Eye (tissue), 1 donor: Measurements from ENCODE around the gene PXDN.

Experiments used
- DNase-seq: peaks from one replicate; pipeline ENCODE4 v3.0.0-alpha.2; 2015

The PXDN gene

DNA sequence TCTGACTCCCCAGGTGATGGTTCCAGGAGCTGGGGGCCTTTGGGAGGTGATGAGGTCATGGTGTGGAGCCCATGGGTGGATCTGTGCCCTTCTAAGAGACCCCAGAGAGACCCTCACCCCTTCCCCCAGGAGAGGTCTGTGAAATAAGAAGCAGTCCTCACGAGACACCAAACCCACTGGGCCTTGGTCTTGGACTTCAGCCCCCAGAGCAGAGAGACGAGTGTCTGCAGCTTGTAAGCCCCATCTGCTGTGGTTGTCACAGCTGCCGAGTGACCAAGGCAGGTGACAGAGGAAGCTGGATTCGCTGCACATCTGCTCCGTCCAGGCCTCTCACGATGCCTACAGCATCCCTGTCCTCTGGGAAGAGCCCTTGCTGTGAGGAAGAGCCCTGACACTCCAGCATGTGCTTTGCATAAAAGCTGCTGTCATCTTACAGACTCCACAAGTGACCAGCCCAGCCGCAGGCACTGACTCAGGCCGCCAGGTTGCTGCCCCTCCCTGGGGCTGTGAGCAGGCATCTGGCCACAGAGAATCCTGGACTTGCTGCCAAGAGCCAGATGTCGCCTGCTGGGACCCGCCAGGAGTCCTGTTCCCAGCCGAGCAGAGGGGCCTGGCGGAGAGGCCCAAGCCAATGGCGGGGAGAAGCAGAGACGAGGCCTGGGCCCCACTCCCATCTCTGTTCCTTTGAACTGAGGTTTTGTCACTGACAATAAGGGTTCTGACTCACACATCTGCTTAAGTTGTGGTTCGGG, 150.8 kb downstream of the PXDN start:
- peak; percentile 84 for DNase-seq

DNA sequence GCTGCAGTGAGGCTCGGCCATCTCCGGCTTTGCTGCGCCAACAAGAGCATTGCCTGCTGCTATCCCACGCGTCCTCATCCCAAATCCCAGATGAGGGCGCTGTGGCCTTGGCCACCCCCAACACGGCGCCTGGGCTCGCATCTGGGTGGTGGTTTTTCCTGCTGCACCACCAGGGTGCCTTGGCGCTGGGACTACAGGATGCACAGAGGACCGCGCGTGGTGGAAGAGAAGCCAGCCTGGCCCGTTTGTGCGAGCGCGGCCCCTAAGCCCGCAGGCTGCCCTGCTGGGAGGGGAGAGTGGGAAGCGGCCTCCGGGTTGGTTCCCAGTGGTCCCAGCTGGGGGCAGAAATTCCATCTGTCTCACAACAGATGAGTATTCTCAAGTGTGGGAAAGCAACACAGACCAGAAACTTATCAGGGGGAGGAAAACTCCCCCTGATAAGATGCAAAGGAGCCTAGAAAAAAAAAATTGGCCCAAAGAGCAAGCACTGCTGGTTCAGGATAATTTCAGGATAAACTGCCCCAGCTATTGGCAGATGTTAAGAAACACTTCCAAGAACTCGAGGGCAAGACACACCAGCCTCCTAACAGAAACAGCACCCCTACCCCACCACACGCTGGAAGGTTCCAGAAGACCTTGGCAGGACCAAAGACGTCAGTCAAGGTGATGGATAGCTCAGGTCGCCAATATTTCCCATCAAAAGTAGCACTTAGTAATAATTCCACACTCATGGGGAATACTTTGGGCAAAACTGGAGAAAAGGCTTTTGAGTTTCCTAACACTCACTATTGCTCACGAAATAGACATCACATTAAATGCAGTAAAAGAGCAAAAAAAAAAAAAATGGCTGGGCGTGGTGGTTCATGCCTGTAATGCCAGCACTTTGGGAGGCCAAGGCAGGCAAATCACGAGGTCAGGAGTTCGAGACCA, 152.1 kb downstream of the PXDN start:
- DNase-seq = peak; percentile 87

DNA sequence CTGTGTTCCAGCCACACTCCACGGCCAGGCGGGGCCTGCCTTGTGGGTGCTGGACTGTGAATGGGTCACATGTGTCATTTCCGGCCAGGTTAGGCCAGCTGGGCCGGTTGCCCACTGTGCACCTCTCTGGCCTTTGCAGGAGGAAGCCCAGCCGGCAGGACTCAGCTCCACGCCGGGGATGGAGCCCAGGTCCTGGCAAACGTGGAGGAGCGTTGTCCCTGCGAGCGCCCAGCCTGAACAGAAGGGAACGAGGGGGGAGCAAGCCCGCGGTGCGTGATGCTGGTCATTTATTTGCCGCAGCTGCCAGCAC, 152.9 kb downstream of the PXDN start:
- DNase-seq = no peak

DNA sequence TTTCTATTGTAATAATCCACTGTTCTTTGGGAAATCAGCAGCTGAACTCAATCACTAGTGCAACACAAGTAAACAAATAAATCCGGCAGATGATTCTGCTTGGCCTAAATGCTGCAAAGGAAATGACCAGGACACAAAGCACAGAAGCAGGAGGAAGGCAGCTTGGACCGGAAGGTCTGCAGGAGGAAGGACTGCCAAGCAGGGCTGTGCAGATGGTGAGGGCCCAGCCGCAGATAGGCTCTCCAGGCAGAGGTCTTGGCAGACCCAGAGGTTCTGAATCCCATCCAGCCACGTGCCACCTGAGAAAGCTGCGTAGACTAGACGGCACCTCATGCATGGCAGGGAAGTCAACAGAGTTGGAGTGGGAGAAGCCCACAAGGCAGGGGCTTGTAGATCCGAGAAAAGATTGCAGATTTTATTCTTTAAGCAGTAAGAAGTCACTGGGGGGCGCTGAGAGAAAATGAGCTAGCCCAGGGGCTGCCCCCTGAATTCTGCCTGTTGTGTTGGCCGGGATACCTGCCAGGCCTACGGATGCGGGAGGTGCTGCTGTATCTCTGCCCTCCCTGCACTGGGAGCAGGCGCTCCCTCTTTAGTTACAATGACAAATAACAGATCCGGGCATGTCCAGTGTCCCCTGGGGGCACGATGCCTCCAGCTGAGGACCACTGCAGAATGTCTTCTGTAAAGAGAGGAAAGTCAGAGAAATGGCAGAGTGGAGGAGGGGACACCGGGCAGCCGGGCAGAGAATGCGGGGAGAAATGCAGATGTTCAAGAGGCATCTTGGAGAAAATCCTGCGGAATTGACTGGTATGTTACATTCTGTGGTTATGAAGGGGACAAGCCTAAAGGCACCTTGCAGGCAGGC, 153.5 kb downstream of the PXDN start:
- peak; percentile 37 for DNase-seq

DNA sequence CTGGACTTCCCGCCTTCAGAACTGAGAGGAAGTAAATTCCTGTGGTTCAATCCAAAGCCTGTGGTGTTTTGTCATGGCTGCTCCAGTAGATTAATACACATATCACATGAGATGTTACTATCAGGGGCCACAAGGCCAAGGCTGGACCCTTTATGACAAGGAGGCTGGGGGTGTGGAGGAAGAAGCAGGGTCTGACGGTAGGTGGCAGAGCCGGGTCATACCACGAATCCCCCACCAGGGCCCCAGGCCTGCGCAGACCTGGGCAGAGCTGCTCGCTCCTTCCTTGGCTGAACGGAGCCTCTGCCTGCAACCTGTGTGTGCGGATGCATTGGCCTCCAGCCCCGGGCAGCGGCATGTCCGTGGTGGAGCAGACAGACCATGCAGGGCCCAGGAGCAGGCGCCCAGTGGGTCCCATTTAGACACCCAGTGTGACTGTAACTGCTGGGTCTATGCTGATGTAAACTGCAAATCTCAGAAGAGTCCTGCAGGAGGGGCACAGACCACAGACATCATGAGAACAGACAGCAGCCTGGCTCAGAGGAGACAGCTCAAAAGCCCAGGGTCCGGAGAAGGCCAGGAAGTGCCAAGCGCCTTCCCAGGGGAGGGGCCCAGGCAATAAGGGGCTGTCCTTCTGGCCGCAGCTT, 155.2 kb downstream of the PXDN start:
- no peak for DNase-seq

DNA sequence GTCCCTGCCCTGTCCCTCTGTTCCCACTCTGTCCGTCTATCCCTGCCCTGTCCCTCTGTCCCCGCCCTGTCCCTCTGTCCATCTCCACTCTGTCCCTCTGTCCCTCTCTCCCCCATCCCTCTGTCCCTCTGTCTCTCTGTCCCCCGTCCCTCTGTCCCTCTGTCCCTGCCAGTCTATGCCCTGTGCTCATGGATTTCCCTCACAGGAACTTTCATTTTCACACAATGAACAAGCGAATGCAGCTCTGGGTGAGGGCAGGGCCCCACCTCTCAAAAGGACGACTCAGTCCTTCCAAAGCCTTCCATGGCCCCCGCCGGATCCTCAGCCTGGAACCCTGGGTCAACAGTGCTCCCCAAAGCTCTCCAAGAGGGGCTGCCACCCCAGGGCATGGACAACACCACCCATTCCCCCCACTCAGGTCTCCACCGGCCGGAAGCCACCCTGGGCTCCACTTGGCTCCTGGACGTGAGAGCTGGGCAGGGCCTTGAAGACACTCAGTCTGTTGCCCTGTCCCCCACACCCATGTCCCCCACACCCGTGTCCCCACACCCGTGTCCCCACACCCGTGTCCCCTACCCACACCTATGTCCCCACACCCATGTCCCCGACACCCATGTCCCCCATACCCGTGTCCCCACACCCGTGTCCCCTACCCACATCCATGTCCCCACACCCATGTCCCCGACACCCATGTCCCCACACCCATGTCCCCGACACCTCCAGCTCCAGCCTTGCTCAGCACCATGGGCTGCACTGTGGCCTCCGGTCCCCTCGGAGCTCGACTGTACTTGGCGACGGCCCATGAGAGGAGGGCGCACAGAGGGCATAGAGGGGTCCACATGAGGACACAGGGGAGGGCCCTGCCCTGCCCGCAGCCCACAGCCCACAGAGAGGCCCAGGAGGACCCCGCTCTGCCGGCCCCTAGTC, 156.0 kb downstream of the PXDN start:
- DNase-seq = no peak

DNA sequence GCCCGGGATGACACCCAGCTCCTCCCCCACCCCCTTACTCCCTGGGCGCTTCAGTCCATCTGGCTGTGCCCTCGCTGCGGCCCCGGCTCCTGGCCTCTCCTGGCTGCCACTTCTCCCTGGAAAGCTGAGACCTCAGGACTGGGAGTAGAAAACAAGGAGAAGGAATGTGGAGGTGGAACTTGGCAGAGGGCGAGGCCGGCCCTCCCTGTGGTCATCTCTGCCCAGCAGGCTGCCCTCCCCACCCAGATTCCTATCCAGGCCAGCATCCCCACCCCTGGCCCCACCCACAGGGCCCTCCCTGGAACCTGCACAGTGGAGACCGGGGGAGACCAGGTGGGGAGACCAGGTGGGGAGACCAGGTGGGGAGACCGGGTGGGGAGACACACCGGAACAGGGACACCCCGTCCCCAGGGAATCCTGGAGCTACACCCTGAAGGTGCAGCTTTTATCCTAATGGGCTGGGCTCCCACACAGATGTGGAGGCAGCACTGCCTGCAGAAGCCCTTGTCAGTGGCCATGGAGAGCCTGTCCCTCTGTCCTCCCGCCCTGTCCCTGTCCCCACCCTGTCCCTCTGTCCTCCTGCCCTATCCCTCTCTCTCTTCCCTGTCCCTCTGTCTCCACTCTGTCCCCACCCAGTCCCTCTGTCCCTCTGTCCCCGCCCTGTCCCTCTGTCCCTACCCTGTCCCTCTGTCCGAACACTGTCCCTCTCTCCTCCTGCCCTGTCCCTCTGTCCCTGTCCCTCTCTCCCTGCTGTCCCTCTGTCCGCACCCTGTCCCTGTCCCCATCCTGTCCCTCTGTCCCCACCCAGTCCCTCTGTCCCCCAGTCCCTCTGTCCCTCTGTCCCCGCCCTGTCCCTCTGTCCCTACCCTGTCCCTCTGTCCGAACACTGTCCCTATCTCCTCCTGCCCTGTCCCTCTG, 157.1 kb downstream of the PXDN start:
- no peak for DNase-seq

DNA sequence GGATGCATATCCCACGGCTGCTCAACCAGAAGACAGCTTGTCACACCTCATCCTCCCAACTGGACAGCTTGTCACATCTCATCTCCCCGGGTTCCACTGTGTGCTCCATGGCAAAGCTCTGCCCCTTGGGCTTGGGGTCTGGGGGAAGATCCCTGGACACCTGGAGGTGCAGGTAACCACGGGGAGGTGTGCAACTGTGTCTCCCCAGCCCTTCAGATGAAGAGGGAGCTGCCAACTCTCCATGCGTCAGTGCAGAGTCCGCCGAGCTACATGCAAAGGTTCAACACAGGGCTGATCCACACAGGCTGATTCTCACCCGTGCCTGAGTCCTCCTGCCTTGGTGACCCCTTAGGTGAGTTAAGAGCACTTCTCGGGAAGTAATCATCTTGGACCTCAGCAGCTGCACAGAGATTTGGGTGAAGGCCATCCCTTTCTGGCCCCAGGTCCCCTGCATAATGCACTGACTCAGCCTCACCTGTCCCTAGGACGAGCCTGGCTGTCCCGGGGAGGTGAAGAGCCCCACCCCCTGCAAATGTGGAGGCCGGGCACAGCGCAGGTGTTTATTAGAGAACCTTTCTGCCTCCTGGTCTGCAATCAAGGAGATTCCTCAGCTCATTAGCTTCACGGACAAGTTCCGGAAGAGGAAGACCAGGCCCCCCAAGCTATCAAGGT, 157.9 kb downstream of the PXDN start:
- no peak for DNase-seq

DNA sequence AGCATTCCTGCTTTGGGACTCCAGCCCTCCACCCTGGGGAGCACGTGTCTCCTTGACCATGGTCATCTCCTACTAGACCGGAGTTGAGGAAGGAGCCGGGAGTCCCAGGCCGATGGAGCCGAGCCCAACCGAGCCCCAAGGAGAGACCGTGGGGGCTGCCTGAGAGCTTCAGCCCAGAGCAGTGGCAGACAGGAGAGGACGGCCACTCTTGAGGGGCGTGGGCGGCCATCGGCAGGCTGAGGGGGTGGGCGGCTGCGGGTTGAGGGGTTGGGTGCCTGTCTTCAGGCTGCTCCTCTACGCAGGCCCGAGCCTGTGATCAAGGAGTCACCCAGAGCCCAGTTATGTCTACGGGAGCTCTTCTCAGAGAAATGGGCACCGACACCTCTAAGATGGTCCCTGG, 158.7 kb downstream of the PXDN start:
- no peak for DNase-seq

DNA sequence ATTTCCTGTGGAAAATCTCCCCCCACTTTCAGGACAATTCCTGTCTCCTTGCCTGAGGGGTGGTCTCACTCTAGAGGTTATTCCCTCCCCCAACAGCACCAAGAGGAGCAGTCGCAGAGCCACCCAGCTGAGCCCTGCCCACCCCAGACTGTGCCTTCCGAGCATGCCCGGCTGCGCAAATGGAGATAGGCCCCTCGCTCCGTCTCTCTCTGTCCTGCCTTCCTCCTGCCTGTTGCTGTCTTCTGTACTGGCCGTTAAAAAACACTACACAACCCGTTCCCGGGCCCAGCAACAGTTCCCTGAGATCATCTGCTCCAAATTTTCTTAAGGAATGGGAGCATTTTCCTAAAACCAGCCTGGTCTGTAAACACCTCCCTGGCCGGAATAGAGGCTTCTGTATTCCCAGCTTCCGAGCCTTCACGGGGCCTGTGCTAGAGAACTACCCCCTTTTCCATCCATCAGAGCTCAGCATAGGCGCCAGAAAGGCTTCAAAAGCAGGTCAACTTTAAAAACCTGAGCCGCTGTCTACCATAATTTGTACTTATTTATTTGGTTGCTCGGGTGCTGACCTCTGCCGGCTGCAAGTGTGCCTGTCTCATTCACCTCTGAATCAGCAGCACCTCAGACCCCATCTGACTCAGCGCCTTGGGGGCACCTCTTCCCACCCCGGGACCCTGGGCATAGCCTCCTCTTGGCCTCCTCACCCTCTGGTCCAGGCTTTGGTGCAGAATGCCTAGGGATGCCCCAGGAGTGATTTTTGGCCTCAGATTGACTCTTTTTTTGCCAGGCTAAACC, 159.4 kb downstream of the PXDN start:
- no peak for DNase-seq

DNA sequence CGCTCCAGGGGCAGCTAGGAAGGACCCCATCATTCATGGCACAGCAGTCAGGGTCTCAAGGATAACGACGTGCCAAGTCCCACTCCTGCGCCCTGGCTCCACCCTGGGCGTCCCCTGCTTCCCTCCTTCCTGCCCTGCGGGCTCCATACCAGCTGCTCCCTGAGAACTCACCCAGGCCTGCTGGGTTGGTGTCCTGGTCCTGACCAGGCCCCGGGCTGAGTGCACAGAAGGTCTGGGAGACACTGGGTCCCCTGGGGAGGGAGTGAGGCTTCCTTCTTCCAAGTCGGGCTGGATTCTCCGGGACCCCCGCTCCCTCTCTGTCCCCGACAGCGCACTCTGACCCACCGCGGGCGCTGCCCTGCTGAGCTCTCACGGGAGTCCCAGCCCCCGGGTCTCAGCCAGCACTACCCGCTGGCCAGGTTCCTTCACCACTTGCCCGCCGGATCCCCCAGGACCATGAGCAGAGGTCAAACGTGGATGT, 160.2 kb downstream of the PXDN start:
- no peak for DNase-seq

DNA sequence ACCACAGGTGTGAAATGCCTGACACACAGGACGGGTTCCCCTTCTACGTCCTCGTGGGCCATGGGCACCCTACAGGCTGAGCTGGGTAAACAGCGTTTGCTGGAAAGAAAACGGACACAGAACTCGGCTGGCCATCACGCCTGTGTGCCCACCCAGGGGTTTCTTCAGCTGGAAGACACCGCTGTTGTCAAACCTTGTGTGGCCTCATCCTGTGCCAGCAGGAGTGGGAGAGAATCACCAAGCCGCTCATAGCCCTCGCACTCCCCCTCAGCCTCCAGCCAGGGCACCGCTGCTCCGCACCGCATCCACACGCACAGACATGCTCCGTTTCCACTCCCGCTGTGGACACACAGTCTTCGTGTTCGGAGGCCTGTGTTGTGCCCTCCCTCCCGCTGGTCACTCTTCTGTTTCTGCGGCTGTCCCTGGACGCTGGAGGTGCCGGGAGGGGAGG, 161.4 kb downstream of the PXDN start:
- no peak for DNase-seq

DNA sequence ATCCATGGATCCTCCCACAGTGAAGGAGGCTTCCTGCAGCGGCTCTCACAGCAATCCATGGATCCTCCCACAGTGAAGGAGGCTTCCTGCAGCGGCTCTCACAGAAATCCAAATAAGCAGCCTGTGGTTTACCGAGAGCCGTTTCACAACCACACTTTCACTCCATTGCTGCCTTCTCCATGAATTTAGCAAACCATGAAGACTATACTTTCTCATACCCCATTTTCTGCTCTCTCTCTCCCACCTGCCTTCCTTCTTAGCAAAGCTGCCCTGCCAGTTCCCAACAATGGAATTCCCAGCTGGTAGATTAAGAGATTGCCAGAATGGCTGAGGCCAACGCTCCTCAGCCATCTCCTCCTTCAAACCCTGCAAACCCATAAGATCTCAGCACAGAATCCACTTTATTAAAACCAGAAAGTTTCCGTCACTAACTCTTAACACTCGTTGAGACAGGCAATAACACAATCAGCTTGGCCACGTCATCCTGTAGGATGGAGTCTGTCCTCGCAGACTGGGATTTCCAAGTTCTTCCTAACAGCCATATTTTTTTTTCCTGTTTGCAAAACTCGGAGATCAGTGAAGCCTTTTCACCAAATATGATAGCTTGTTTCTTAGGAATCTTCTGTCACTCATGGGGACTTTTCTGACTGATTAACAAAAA, 162.2 kb downstream of the PXDN start:
- no peak for DNase-seq
